NCI-H2029 treated with DMSO at 0.1 percent for 48 hours (cell line): ENCODE measurements around the gene GABRB3.

Experiments used
- DNase-seq: peaks from one replicate; lab custom pipeline; 2025; lab: John Stamatoyannopoulos, UW

GABRB3 gene

GRCh38 chr15:26772154-26773066, at the start of gene GABRB3:
GABRB3 (minus strand) TSS chr15:26773066.
- no peak for DNase-seq

GRCh38 chr15:26807517-26808427, 34.9 kb upstream of the GABRB3 start:
- DNase-seq: no peak

- DNase-seq: no peak
These were observed 33.7 kb upstream of the GABRB3 start for GRCh38 chr15:26806574-26806973.

GRCh38 chr15:26806151-26806550, 33.3 kb upstream of the GABRB3 start:
- DNase-seq: peak; percentile 41

GRCh38 chr15:26805470-26805869, 32.6 kb upstream of the GABRB3 start:
- DNase-seq: peak; percentile 38

- DNase-seq: no peak
These were observed 31.4 kb upstream of the GABRB3 start for GRCh38 chr15:26804063-26804804.

- no peak for DNase-seq
These were observed 17.3 kb upstream of the GABRB3 start for GRCh38 chr15:26790118-26790517.

GRCh38 chr15:26781816-26782215, 8.9 kb upstream of the GABRB3 start:
- no peak for DNase-seq

- no peak for DNase-seq
These were observed 1.1 kb upstream of the GABRB3 start for GRCh38 chr15:26773917-26774316.

- DNase-seq: no peak
These were observed 406 bp upstream of the GABRB3 start for GRCh38 chr15:26773067-26773877.

GRCh38 chr15:26771578-26772153, 1.2 kb downstream of the GABRB3 start:
- DNase-seq: no peak

GRCh38 chr15:26771168-26771567, 1.7 kb downstream of the GABRB3 start:
- DNase-seq: no peak

GRCh38 chr15:26767169-26767670, 5.6 kb downstream of the GABRB3 start:
- DNase-seq: no peak

- DNase-seq: no peak
These were observed 6.6 kb downstream of the GABRB3 start for GRCh38 chr15:26766262-26766661.

- no peak for DNase-seq
These were observed 12.9 kb downstream of the GABRB3 start for GRCh38 chr15:26759986-26760385.

- DNase-seq: no peak
These were observed 14.8 kb downstream of the GABRB3 start for GRCh38 chr15:26758079-26758478.

GRCh38 chr15:26757141-26757540, 15.7 kb downstream of the GABRB3 start:
- DNase-seq: no peak

GRCh38 chr15:26744894-26745293, 28.0 kb downstream of the GABRB3 start:
- DNase-seq: no peak

- no peak for DNase-seq
These were observed 33.1 kb downstream of the GABRB3 start for GRCh38 chr15:26739791-26740190.

GRCh38 chr15:26738996-26739395, 33.9 kb downstream of the GABRB3 start:
- DNase-seq: no peak
